Astrocyte (in vitro differentiated cells and primary cell): ENCODE results near the gene PAX5.

Experiments
- EZH2 ChIP-seq: IDR thresholded peaks from 2 replicates; pipeline ENCODE4 v1.6.1; 2012; ENCODE audit warnings: mild to moderate bottlenecking, low read length, inconsistent platforms; ENCODE audit not compliant: insufficient read depth
- TF ChIP-seq, protein P1 (sequence below): IDR thresholded peaks from 2 replicates; pipeline ENCODE4 v1.5.1; 2011; ENCODE audit warnings: low read depth, mild to moderate bottlenecking, inconsistent platforms, low read length, moderate library complexity; ENCODE audit not compliant: insufficient read depth

DNA sequence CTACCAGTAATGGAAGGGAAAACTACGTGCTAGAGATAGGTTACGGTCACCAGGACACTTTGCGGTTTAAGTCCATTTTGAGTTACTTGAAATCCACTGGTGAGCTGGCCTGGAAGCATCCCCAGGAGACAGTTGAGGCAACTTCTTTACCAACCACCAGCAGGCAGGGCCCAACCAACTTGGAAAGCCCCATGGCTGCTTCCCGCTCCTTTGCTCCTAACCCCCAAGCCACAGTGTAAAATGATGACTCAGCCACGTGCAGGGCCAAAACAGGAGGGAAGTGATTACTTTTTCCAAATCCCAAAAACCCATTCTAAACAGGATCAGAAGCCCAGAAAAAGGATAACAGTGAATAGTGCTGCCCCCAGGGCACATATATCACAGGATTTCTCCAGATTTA is 87.4 kb downstream of the PAX5 start:
- TF ChIP-seq, protein P1, sequence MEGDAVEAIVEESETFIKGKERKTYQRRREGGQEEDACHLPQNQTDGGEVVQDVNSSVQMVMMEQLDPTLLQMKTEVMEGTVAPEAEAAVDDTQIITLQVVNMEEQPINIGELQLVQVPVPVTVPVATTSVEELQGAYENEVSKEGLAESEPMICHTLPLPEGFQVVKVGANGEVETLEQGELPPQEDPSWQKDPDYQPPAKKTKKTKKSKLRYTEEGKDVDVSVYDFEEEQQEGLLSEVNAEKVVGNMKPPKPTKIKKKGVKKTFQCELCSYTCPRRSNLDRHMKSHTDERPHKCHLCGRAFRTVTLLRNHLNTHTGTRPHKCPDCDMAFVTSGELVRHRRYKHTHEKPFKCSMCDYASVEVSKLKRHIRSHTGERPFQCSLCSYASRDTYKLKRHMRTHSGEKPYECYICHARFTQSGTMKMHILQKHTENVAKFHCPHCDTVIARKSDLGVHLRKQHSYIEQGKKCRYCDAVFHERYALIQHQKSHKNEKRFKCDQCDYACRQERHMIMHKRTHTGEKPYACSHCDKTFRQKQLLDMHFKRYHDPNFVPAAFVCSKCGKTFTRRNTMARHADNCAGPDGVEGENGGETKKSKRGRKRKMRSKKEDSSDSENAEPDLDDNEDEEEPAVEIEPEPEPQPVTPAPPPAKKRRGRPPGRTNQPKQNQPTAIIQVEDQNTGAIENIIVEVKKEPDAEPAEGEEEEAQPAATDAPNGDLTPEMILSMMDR = no peak
- TF ChIP-seq EZH2 = no peak
